Anterior cingulate cortex (tissue), 58 donors: ENCODE measurements around the gene SHKBP1.
"Not testable (repeated sequence)": the region's sequence is repeated elsewhere in the genome, so short reads cannot be mapped to it uniquely, and the experiment has no call there.

ENCODE experiments used
- DNase-seq, 58 donors: peaks; one replicate each; lab custom pipeline; 2025; lab: John Stamatoyannopoulos, UW

Gene SHKBP1, protein sequence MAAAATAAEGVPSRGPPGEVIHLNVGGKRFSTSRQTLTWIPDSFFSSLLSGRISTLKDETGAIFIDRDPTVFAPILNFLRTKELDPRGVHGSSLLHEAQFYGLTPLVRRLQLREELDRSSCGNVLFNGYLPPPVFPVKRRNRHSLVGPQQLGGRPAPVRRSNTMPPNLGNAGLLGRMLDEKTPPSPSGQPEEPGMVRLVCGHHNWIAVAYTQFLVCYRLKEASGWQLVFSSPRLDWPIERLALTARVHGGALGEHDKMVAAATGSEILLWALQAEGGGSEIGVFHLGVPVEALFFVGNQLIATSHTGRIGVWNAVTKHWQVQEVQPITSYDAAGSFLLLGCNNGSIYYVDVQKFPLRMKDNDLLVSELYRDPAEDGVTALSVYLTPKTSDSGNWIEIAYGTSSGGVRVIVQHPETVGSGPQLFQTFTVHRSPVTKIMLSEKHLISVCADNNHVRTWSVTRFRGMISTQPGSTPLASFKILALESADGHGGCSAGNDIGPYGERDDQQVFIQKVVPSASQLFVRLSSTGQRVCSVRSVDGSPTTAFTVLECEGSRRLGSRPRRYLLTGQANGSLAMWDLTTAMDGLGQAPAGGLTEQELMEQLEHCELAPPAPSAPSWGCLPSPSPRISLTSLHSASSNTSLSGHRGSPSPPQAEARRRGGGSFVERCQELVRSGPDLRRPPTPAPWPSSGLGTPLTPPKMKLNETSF

DNA sequence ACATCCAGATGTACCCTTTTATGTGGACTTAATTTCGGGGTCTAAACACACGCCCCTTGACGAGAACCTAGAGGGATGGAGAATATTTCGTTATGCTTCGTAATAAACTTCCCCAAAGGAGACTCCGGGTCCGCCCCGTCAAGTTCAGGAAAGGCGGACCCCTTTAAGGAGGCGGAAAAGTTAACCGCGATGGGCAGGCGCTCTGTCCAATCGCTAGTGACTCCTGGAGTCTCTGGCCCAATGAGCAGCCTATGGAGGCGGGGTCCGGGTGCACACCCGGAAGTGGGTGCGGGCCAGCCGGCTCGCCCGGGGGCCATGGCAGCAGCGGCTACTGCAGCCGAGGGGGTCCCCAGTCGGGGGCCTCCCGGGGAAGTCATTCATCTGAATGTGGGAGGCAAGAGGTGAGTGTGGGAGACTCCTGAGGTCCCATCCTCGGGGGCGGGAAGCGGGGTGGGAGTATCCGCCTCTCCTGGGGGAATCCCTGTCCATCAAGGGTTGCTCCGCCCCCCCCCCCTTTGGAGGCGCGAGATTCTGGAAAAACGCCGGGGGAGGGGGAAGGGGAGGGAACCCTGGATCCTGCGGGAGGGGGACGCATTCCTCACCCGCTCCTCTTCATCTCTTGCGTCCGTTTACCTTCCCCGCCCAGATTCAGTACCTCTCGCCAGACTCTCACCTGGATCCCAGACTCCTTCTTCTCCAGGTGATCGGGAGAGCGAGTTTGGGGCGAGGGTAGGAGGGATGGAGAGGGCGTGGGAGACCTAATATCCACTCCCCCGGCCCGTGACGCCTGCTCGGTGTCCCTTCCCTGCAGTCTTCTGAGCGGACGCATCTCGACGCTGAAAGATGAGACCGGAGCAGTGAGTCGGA is at the start of gene SHKBP1:
Gene SHKBP1, plus strand, starts transcription at position 289 of the 867 bp plus-strand sequence. Its CDS starts 27 bp downstream, at position 316.
- peak; percentile 55 to 93 (median 86) for DNase-seq

DNA sequence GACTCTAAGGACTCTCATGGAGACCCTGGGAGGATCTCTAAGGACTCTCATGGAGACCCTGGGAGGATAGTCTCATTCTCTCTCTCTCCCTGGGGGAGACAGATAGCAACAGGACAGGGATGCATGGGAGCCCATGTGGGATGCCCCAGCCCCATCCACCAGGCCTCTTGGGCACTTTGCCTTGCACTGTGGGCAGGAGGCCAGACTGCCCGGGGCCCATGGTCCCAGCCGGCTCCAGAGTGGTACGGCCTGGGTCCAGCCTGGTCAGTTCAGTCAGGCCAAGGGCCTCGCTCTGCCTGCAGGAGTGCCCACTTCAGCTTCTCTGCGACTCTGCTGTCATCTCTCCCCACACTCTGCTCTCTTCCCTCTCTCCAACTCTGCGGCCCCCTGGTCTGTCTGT is 48.6 kb upstream of the SHKBP1 start:
- peak in 1 of 58 donors; percentile 12 for DNase-seq

DNA sequence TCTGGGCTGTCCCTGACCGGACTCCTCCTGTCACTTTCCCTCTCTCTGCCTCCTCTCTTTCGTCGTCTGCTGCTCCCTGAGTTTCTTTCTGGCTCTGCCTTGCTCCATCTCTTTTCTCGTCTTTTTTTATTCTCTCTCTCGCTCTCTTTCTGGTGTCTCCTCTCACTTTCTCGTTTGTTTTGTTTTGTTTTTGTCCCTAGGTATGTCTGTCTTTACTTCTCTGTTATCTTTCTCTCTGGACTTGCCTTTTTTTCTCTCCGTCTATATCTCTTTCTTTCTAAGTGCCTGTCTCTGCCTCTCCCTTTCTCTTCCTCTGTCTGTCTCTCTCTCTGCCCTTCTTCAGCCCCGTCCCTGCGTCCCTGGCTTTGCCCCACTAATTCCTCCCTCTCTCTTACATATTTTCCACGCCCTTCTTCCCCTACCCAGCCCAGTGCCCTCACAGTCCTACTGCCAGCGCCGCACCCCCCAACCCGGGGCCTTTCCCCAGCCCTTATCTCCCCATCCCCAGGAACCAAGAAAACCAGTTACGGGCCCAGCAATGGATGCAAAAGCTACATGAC is 48.1 kb upstream of the SHKBP1 start:
- DNase-seq = no peak

DNA sequence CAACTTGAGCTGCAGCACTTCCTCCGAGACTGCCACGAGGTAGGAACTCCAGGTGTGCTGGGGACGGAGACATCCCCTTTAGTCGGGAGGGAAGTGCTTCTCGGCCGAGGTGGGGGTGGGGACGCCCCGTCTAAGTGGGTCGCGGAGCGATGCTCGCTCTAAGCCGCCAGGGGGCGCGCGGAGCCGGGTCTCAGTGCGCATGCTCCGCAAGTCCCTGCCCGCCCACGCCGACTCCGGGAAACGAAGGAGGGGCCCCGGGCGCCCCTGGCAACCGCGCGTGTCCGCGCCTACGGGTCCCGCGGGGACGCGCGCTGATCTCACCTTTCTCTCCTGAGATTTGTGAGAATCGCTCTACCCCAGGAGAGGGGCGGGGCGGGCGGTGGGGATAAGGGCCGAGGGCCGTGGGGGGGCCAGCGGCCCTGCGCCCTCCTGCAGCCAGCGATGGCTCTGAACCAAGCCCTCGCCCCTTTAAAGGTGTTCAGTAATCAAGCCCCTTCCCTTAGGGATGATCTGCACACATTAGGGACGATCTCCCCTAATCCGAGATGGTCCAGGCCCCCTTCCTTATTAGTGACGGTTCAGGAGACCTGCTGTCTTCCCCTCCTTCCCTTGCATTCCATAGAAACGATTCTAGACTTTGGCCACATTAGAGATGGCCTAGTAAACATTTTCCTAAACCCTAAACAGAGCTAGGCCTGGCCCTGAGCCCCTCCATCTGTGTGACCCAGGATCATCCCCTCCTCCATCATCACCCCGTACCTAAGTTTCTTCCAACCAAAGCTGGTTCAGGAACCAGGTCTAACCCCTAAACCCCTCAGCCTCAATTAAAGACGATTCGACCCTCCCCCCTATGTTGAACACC is 47.3 kb upstream of the SHKBP1 start:
- DNase-seq = peak in 57 of 58 donors; percentile 20 to 89 (median 74)

DNA sequence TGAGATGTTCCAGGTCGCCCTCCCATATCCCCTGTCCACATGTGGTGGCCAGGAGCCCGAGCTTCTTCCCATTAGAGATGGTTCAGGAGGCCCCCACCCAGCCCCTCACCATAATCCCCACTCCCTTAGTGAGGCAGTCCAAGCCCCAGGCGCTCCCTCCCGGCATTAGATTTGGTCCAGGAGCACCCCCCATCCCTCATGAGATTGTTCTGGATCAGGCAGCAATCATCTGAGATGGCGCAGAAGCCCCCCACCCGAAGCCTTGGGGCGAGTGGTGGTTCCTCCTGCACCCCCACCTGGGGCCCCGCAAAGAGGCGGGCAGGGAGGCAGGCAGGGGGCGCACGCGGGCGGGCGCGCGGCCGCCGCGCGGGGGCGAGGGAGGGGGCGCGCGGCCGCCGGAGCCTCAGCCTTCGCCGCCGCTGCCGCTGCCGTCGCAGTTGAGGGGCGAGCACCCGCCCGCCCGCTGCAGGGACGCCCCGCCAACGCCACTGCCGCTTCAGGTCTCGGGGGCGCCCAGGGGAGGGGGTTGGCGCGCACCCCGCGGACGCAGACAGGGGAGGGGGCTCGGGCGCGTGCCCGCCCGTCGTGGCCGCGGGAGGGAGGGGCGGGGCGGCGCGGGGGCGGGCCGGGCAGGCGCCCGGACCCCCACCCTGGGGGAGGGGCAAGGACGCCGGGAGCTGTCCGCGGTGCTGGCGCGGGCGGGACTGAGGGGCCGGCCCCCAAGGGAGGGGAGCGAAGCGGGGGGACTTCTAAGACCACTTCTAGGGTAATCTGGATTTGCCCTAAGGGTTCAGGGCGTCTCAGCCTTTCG is 46.4 kb upstream of the SHKBP1 start:
- DNase-seq = peak in 15 of 58 donors; percentile 10 to 62 (median 43)

DNA sequence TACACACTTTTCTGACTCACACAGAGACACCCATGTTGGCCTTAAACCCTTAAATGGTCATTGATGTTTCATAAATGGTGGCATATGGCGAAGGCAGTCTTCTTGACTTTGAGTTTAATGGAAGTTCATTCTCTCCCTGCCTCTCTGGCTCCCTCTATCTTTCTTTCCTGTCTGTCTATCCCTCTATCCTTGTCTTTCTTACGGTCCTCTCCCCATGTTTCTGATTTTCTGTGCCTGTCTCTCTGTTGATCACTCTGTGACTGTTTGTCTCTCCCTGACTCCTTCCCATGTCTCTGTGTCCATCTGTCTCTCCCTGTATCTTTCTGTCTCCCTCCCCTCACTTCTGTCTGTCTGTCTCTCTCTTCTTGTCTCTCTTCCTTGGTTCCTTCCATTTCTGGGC is 43.2 kb upstream of the SHKBP1 start:
- no peak for DNase-seq

DNA sequence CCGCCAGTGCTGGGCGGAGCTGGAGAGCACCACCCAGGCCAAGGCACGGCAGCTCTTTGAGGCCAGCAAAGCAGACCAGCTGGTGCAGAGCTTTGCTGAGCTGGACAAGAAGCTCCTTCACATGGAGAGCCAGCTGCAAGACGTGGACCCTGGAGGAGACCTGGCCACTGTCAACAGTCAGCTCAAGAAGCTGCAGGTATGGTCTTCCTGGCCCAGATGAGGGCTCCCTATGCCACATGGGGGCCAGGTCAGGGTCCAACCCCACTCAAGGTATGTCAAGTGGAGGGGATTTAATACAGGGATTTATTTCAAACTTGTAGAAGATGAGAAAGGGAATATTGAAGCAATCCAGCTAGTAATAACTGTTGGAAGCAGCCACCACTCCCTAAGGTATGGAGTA is 42.5 kb upstream of the SHKBP1 start:
- DNase-seq = no peak

DNA sequence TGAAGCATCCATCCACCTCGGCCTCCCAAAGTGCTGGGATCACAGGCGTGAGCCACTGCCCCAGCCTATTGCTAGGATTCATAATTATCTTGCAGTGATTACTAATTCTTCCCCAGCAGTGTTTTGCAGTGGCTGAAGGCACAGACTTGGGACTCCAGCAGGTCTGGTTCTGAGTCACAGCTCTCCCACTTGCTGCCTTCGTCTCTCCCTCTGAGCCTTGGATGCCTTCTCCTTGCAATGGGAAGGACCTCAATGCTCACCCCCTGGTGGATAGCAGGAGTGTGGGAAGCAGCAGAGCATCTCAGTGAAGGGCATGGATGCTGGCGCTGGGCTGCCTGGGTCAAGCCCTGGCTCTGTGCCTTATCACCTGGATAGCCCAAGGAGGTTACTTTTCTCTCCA is 37.6 kb upstream of the SHKBP1 start:
- DNase-seq = peak in 3 of 58 donors; percentile 4 to 38 (median 11)

DNA sequence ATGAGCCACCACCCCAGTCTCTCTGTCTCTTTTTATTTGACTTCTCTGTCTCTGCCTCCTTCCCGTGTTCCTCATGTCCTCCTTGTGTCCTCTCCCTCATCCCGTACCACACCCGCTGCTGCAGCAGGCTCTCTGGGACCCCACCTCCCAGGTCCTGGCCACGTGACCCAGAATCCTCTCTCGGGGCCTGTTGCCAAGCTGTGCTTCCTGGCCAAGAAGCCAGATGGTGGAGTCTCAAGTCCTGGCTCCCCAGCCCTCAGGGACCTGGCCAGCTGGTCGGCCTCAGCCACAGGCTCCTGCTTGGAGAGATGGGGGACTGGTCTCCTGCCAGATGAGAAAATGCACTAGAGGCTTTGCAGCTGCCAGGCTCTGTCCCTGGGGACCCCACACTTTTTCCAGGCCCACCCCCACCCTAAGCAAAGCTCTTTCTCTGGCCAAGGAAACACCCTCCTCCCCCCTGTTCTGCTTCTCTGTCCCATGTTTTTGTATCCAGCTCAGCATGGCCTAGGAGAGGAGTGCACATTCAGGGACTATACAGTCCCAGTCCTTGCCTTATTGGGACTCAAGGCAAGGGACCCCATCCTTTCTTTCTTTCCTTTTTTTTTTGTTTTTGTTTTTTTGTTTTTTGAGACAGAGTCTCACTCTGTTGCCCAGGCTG is 34.3 kb upstream of the SHKBP1 start:
- DNase-seq = peak in 11 of 58 donors; percentile 9 to 45 (median 31)

DNA sequence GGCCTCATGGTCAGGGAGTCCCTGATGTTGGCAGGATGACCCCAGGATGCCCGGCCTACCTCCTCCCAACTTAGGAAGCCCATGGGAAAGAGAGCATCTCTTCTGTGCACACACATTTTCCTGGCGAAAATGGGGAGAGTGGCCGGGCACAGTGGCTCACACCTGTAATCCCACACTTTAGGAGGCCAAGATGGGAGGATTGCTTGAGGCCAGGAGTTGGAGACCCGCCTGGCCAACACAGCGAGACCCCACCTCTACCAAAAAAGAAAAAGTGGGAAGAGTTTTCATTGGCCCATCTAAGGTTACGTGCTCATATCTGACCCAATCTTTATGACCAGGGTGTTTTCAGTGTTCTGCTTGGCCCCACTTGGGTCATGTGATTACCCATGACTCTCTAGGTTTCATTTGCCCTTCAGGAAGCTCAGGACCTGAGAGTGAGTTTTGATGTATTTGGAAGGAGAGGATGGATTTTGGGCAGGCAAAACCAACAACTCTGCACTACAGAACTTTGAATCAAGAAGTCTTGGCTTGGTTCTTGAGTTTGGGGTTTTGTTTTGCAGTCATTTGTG is 33.6 kb upstream of the SHKBP1 start:
- DNase-seq = no peak

DNA sequence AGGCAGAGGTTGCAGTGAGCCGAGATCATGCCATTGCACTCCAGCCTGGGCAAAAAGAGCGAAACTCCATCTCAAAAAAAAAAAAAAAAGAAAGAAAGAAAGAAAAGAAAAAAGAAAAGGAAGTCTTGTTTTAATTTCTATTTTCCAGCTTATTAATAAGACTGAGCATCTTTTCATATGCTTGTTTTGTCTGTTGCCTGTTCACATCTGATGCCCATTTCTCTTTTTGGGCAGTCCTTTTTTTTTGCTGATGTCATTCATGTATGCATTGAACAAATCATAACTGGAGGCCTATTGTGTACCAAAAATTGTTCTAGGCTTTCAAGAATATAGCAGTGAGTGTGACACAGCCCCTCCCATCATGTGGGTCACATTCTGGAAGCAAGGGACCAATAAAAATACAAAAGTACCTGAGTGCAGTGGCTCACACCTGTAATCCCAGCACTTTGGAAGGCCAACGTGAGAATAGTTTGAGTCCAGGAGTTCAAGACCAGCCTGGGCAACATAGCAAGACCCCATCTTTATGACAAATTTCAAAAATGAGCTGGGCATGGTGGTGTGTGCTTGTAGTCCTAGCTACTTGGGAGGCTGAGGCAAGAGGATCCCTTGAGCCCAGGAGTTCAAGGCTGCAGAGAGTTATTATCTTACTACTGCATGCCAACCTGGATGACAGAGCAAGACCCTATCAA is 30.4 kb upstream of the SHKBP1 start:
- not testable (repeated sequence) for DNase-seq

DNA sequence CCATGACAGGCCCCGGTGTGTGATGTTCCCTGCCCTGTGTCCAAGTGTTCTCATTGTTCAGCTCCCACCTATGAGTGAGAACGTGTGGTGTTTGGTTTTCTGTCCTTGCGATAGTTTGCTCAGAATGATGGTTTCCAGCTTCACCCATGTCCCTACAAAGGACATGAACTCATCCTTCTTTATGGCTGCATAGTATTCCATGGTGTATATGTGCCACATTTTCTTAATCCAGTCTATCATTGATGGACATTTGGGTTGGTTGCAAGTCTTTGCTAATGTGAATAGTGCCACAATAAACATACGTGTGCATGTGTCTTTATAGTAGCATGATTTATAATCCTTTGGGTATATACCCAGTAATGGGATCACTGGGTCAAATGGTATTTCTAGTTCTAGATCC is 29.5 kb upstream of the SHKBP1 start:
- not testable (repeated sequence) for DNase-seq

DNA sequence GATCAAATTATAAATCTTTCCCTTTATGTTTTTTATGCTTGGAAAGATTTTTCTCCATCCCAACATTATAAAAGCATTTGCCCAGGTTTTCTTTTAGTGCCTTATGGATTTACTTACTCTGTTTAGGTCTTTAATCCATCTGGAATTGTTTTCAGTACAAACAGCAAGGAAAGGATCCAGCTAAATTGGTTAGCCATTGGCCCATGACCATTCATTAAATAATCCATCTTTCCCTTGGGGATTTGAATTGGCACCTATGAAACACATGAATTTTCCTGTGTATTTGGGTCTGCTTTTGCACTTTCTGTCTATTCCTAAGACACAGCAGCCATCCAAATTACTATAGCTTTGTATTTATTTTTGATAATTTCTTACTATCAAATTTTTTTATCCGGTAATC is 28.8 kb upstream of the SHKBP1 start:
- DNase-seq = no peak

DNA sequence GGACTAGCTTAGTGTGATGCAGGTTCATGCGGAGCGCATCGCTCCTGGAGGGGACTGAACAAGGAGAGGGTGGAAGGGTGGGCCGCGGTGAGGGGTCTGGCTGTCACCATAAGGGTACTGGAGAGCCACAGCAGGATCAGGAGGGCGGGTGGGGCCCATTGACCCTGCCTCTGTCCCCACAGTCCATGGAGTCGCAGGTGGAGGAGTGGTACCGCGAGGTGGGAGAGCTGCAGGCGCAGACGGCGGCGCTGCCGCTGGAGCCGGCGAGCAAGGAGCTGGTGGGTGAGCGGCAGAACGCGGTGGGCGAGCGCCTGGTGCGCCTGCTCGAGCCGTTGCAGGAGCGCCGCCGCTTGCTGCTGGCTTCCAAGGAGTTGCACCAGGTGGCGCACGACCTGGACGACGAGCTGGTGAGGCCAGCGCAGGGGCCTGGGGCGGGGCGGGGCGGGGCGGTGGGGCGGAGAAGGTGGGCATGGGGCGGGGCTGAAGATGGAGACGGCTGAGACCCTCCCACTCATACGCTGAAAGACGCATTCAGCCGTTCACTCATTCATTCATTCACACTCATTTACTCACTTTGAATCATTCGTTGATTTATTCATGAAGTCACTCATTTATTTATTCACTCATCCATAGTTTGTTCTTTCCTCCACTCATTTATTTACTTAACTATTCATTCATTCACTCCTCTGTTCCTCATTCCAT is 27.5 kb upstream of the SHKBP1 start:
- DNase-seq = peak in 23 of 58 donors; percentile 16 to 65 (median 38)

DNA sequence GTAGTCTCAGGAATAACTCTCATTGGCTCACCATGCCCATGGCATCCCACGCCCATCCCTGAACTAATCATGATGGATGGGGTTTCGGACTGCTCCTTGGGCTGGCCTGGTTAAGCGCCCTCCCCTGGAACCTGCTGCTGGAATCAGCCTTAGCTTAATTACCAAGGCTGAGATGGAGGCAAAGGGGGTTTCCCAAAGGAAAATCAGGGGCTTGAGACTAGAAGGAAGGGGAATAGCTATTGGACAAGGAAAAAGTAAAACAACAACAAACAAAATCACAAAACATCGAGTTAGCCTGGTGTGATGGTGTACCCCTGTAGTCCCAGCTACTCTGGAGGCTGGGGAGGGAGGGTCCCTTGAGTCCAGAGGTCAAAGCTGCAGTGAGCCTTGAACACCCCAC is 25.7 kb upstream of the SHKBP1 start:
- DNase-seq = no peak

DNA sequence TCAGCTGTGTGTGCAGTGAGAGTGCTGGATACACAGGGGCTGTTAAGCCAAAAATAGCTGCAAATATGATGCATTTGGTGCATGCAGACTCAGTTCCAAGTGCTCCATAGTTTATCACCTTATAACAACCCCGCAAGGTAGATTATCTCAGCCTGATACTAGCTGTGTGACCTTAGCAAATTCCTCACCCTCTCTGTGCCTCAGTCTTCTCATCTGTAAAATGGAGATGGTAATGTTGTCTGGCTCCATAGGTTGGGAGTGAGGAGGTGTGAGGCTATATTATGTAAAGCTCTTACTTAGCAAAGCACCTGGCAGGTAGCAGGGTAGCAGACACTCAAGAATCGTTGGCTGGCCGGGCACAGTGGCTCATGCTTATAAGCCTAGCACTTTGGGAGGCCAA is 23.8 kb upstream of the SHKBP1 start:
- DNase-seq = no peak
